ENCODE results near the gene ABCA2.
"Not testable (repeated sequence)": the region's sequence is repeated elsewhere in the genome, so short reads cannot be mapped to it uniquely, and the experiment has no call there.

DNA sequence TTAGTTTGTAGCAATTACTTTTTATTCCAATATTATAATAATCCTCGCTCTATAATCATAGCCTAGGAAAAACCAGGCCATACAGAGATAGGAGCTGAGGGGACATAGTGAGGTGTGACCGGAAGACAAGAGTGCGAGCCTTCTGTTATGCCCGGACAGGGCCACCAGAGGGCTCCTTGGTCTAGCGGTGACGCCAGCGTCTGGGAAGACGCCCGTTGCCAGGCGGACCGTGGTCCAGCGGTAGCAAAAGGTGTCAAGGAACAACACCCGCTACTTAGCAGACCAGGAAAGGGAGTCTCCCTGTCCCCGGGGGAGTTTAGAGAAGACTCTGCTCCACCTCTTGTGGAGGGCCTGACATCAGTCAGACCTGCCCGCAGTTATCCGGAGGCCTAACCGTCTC is 23.8 kb downstream of the ABCA2 start:
- TF ChIP-seq, protein P1, sequence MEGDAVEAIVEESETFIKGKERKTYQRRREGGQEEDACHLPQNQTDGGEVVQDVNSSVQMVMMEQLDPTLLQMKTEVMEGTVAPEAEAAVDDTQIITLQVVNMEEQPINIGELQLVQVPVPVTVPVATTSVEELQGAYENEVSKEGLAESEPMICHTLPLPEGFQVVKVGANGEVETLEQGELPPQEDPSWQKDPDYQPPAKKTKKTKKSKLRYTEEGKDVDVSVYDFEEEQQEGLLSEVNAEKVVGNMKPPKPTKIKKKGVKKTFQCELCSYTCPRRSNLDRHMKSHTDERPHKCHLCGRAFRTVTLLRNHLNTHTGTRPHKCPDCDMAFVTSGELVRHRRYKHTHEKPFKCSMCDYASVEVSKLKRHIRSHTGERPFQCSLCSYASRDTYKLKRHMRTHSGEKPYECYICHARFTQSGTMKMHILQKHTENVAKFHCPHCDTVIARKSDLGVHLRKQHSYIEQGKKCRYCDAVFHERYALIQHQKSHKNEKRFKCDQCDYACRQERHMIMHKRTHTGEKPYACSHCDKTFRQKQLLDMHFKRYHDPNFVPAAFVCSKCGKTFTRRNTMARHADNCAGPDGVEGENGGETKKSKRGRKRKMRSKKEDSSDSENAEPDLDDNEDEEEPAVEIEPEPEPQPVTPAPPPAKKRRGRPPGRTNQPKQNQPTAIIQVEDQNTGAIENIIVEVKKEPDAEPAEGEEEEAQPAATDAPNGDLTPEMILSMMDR (IDR thresholded peaks at IDR 0.05), result peak; percentile 33 to 49 (median 44)
- not testable (repeated sequence) for TF ChIP-seq POLR2A (IDR thresholded peaks at IDR 0.05)
